HCT116 (cell line): ENCODE measurements around the gene ZER1. TPM values are rescaled to one million over a fixed set of nuclear protein-coding genes. Genes with fewer than 3 reads are reported as not detected.

Experiments used
- EZH2 ChIP-seq: fragments of 200-600 bp; sonication (generic); IDR thresholded peaks from 2 replicates; pipeline ENCODE4 v1.6.1; 2017; ENCODE audit warnings: antibody characterized with exemption, mixed run types
- EZH2phosphoT487 ChIP-seq: fragments of 200-600 bp; IDR thresholded peaks from 2 replicates; pipeline ENCODE4 v1.6.1; 2018; ENCODE audit warnings: antibody characterized with exemption, borderline replicate concordance
- JUND ChIP-seq: IDR thresholded peaks from 2 replicates; pipeline ENCODE4 v1.6.1; 2012
- POLR2A ChIP-seq: IDR thresholded peaks from 2 replicates; pipeline ENCODE4 v1.7.0; 2011; ENCODE audit warnings: borderline replicate concordance; ENCODE audit not compliant: insufficient read depth, insufficient read length; ENCODE audit errors: extremely low read depth
- RAD21 ChIP-seq: IDR thresholded peaks from 2 replicates; pipeline ENCODE4 v1.6.1; 2012; ENCODE audit warnings: low read depth, mild to moderate bottlenecking
- SIN3A ChIP-seq: IDR thresholded peaks from 2 replicates; pipeline ENCODE4 v1.6.1; 2012; ENCODE audit warnings: low read depth
- TCF7L2 ChIP-seq: IDR thresholded peaks from 2 replicates; pipeline ENCODE4 v1.7.0; 2011; ENCODE audit warnings: borderline replicate concordance, inconsistent platforms; ENCODE audit not compliant: insufficient read depth, insufficient read length; ENCODE audit errors: extremely low read depth
- YY1 ChIP-seq: IDR thresholded peaks from 2 replicates; pipeline ENCODE4 v1.6.1; 2011; ENCODE audit warnings: low read length, low read depth, moderate library complexity, mild to moderate bottlenecking; ENCODE audit not compliant: insufficient replicate concordance; ENCODE audit errors: extremely low read depth
- total RNA-seq: library from RNA; stranded (reverse); gene quantifications from one replicate; pipeline ENCODE4 v1.2.1, GENCODE V29; 2021; ENCODE audit not compliant: unreplicated experiment
- TF ChIP-seq, protein P1 (sequence below): IDR thresholded peaks from 2 replicates; pipeline ENCODE4 v1.6.1; 2012; ENCODE audit warnings: low read depth
- TF ChIP-seq, protein P2 (sequence below): IDR thresholded peaks from 2 replicates; pipeline ENCODE4 v1.6.1; 2012

Gene ZER1
- total RNA-seq, 1 experiment from 2014 or later, result 18.0 TPM

DNA sequence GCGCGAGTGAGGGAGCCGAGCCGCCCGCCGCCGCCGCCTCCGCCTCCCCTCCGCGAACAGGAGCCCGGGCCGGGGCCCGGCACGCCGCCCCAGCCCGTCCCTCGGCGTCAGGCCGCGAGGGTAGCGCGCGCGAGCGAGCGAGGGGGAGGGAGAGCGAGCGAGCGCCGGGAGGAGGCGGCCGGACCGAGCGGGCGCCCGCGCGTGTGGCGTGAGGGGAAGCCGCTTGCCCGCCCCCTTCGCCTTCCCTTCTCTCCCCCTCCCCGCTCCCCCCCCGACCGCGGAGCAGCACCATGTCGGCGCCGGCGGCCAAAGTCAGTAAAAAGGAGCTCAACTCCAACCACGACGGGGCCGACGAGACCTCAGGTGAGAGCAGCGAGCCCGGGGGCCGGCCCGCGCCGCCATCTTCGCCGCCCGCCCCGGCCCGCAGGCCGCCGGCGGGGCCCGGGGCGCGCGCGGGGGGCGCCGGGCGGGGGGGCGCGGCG, 82.4 kb downstream of the ZER1 start (continued):
- TF ChIP-seq, protein P1, sequence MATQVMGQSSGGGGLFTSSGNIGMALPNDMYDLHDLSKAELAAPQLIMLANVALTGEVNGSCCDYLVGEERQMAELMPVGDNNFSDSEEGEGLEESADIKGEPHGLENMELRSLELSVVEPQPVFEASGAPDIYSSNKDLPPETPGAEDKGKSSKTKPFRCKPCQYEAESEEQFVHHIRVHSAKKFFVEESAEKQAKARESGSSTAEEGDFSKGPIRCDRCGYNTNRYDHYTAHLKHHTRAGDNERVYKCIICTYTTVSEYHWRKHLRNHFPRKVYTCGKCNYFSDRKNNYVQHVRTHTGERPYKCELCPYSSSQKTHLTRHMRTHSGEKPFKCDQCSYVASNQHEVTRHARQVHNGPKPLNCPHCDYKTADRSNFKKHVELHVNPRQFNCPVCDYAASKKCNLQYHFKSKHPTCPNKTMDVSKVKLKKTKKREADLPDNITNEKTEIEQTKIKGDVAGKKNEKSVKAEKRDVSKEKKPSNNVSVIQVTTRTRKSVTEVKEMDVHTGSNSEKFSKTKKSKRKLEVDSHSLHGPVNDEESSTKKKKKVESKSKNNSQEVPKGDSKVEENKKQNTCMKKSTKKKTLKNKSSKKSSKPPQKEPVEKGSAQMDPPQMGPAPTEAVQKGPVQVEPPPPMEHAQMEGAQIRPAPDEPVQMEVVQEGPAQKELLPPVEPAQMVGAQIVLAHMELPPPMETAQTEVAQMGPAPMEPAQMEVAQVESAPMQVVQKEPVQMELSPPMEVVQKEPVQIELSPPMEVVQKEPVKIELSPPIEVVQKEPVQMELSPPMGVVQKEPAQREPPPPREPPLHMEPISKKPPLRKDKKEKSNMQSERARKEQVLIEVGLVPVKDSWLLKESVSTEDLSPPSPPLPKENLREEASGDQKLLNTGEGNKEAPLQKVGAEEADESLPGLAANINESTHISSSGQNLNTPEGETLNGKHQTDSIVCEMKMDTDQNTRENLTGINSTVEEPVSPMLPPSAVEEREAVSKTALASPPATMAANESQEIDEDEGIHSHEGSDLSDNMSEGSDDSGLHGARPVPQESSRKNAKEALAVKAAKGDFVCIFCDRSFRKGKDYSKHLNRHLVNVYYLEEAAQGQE, result no peak
- TF ChIP-seq EZH2, result no peak
- TF ChIP-seq, protein P2, sequence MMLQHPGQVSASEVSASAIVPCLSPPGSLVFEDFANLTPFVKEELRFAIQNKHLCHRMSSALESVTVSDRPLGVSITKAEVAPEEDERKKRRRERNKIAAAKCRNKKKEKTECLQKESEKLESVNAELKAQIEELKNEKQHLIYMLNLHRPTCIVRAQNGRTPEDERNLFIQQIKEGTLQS, result no peak
- TF ChIP-seq POLR2A, result no peak
- TF ChIP-seq YY1, result no peak
- TF ChIP-seq RAD21, result no peak
- TF ChIP-seq EZH2phosphoT487, result no peak
- TF ChIP-seq JUND, result no peak
- no peak for TF ChIP-seq TCF7L2
- TF ChIP-seq SIN3A, result no peak
